GM21619 (cell line): Measurements from ENCODE around the gene ALPK1.
"Not testable (repeated sequence)": the region's sequence is repeated elsewhere in the genome, so short reads cannot be mapped to it uniquely, and the experiment has no call there.

Experiments used
- ATAC-seq: cut with Tn5 transposase; IDR thresholded peaks from one replicate; pipeline ENCODE4 v1.9.1; 2021; ENCODE audit not compliant: unreplicated experiment

ALPK1 gene

DNA sequence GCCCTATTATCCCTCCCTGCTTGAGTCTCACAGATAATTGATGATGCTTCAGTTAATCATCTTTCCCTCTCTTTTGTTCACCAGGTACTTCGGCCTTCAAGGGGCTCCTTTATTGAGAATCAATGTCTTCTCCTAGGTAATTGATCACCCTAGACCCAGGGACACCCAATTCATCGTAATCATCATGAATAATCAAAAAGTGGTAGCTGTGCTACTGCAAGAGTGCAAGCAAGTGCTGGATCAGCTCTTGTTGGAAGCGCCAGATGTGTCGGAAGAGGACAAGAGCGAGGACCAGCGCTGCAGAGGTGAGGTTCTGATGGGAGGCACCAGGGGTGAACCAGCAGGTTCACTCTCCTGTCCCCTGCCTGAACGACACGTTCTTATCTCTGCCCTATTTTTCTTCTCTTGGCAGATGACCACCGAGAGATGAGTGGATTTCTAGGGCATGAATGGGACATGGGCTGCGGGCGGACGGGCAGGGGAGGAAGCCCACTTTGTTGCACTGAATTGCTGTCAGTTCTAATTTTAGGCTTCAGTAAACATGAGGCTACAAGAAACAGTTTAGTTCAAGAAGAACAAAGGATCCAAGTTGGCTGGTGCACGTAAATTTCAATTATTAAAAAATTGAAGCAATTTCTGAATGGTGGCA is 80.5 kb downstream of the ALPK1 start:
- ATAC-seq: no peak

GRCh38 chr4:112378243-112378620 is 81.1 kb downstream of the ALPK1 start:
- no peak for ATAC-seq

DNA sequence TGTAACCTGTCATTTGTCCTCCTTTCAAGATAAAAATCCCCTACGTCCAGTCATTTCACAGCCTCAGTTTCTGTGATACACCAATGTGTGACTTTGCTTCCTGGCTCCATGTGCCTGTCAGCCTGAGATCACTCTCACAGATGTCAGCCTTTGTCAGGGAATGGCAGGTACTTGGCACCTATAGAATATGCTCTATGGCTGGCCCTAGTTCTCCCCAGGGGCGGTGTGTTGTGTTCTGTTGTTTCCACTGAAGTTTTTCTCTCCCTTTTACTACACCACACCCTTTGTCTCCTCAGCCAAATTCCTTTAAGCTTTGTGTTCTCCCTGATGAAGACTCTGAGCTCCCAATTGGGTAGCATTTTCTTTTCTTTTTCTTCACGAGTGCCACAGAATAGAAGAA is 81.7 kb downstream of the ALPK1 start:
- ATAC-seq: no peak

DNA sequence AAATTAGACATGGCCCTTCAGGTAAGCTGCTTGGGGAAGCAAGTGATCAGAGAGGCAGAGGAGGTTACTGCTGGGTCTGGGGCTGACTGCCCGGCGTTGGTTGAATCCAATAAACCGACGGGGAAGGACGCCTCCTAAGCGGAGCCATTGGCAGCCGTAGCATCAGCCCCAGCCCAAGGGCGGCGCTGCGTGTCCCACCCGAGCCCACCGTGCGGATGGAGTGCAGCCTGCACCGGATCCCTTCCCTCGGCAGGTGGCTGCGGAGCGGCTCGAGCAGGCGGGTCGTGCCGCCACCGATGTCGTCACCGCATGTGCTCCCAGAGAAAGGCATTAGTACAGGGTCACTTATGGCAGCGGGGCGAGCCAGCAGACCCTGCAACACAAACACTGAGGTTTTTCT is 82.1 kb downstream of the ALPK1 start:
- ATAC-seq: no peak

DNA sequence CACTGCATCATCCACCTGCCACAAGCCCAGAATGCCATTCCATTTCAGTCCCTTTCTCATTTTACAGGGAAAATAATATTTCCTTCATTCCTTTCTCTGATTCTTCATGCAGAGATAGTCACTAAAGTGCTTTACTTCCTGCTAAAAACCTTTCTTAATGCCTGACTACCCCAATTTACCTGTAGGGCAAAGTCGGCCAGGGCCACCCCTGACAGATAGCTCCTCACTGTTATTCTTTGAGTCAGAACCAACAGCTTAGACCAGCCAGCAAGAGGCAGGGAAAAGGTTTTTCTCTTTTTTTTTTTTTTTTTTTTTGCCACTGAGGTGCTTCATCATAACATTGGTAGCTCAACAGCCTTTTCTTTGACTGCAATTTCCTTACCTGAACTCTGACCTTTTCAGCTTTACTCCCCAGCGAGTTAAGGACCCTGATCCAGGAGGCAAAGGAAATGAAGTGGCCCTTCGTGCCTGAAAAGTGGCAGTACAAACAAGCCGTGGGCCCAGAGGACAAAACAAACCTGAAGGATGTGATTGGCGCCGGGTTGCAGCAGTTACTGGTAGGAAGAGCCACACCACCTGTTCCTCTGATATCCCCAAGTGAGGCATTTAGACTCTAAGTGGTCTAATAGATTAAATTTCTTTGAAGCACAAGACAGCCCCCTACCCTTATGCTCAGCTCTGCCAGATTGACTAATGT is 85.0 kb downstream of the ALPK1 start:
- ATAC-seq: no peak

GRCh38 chr4:112386071-112386470 is 88.9 kb downstream of the ALPK1 start:
- no peak for ATAC-seq

DNA sequence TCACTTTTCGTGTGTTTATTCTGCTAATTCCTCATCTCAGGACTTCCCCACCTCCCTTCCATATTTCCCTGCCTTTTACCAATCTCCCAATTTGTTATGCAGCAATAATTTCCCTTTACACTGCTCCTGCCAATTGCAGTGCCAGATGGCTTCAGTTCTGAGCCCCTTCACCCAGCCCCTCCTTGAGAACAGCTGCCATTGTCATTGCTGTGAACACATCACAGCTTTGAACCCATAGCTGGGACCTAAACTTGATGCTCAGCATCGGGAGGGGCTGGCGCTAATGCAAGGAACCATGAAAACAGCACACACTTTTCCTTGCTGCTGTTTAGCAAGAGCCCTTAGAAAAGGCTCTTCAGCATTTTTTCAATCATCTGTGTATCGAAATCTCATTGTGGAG is 104.9 kb downstream of the ALPK1 start:
- no peak for ATAC-seq

DNA sequence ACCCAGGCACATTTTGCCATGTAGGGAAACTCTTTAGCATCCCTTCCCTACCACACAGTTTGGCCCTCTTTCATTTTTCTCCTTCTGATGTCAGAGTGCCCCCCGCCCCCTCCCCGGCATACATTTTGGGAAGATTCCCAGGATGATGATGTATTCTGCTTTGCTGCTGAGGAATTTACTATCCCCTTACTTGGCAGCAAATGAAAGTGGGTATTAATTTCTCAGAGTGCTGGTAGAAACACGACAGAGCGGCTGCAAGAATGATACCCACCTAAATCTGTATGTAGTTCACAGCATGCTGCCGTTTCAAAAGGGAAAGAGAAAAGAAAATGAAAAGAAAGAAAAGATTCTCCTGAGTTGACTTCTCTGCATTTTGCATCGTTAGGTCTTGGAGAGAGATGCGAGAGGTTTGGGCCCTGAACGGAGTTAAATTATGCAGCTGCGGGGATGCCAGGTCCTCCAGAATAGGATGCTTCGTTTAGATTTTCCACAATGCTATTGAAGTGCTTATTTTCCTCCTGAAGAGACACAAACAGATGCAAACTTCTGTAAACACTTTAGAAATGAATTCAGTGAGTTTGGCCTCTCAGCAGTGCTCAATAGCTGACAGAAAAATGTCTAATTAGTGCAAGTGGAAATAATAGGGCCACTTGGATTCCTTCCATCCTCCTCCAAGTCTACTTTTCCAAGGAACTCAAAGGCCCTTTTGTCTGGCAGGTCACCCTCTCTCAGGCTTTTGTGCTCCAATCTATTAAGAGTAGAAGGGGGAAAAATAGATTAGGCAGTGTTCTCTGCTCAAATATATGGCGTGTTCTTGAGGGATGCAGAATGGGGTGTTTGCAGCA is 106.2 kb downstream of the ALPK1 start:
- ATAC-seq: no peak

DNA sequence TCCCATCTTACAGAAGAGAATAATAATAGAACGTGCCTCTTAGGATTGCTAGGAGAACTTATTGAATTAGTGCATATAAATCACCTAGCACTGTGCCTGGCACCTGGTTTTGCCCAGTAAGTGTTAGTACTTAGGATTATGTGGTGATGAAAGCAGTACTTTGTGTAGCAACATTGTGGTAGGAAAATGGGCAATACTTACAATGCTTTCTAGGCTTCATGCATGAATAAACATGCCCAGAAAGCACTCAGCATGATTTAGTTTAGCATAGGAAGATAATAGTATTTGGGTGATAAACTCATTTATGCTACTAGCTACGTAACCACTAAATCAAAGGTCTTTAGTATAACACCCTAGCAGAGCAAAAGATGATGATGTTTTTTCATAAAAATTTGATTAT is 113.2 kb downstream of the ALPK1 start:
- no peak for ATAC-seq

DNA sequence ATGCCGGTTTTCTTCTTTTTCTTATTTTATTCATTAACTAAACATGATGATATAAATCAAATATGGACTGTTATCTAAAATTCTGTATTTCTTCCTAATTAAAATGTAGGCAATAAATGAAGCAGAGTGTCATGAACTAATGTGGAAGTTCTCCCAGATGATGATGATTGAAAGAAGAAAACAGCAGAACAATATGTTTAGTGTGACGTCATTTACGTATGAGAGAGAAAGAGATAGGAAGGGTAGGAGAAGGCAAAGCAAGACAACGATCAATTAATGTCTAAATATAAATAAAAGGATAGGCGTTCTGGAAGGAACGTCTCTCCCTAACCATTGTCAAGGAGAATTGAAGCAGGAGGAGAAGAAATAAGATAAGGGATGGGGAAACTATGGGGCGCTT is 113.6 kb downstream of the ALPK1 start:
- no peak for ATAC-seq

- ATAC-seq: no peak
Observed at GRCh38 chr4:112411781-112412550, 114.8 kb downstream of the ALPK1 start.

DNA sequence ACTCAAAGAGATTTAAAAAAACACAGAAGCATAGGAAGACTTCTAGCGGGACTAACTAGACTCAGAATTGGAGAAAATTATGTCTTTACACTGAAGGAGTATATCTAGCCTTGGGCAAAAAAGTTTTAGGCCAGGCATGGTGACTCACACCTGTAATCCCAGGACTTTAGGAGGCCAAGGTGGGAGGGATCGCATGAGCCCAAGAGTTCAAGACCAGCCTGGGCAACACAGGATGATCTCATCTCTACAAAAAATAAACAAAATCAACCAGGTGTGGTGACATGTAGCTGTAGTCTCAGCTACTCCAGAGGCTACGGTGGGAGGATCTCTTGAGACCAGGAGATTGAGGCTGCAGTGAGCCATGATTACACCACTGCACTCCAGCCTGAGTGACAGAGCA is 119.3 kb downstream of the ALPK1 start:
- ATAC-seq: no peak

DNA sequence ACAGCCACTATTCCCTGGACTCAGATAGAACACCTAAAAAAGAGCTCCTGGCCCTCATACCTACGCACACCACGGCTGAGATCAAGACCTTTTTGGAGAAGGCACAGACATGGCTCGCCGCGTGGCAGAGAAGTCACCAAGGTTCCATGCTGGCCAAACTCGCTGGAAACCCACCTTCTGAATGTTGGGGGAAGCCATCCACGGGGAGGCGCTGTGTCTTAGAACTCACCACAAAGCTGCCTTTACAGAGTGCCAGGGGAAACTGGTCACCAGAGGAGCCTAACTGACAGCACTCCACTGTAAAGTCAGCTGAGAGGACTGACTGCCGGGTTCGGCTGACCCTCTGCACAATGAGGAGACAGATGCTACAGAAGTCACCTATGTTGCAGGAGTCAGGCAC is 120.9 kb downstream of the ALPK1 start:
- ATAC-seq: no peak

- no peak for ATAC-seq
Observed at GRCh38 chr4:112421911-112422310, 124.7 kb downstream of the ALPK1 start.

DNA sequence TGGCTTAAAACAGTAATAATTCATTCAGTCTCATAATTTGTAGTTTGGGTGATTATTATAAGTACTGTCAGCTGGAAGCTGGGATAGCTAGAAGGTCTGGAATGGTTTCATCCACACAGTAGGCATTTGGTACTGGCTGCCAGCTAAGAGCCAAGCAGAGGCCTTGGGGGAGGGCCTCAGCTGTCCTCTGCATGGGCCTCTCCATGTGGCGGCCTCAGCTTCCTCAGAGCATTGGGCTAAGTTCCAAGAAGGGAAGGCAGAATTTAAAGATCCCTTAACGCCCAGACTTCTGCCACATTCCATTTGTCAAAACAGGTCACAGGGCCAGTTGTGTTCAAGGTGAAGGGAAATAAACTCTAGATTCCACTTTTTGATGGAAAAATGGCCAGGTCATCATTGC is 125.5 kb downstream of the ALPK1 start:
- ATAC-seq: no peak

DNA sequence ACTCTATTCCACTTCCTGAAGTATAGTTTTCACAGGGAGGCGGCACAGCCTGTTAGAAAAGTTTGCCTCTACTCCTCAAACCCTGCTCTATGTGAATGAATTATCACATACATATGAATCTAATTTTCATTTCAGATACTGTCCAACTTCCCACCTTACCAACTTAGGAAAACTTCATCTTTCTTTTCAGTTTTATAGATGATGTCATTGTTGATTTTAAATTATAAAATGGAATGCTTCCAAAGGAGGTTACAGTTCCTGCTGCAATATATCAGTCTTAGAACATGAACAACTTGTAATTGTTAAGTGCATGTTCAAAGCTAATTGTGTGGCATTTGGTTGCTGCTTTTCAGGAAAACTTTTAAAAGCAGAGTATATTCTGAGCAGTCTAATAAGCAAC is 126.4 kb downstream of the ALPK1 start:
- ATAC-seq: no peak

GRCh38 chr4:112425823-112426222 is 128.7 kb downstream of the ALPK1 start:
- ATAC-seq: no peak

DNA sequence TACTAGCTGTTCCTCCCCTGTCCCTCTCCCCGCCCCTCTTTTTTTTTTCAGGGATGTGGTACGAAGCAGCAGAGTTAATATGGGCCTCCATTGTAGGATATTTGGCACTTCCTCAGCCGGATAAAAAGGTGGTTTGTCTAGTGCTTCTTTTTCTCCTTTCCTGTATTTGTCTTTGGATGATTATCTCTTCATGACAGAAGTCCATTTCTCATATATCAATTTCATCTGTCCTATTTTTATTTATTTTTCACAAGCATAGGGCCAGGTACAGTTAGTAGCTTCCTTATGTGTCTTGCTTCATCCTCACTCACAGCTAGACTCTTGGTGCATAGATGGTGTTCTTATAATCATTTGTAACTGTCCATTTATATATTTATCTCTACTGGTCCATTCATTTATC is 129.2 kb downstream of the ALPK1 start:
- ATAC-seq: no peak

- no peak for ATAC-seq
Observed at GRCh38 chr4:112431158-112431557, 134.0 kb downstream of the ALPK1 start.

DNA sequence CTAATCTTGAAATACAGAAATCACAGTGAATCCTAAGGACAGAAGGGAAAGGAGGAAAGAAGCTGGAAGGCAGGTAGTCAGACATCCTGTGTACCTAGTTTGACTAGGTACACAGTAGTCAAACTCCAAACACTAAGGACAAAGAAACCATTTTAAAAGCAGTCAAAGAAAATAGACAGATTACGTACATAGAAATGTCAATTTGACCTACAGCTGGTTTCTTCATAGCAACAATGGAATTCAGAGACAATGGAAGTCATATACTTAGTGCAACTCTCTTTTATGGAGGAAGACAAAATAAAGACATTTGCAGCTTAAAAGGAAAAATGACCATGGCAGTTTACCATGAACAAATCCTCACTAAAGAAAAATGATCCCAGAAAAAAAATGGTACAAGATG is 139.8 kb downstream of the ALPK1 start:
- no peak for ATAC-seq

- not testable (repeated sequence) for ATAC-seq
Observed at GRCh38 chr4:112442226-112442625, 145.1 kb downstream of the ALPK1 start.
